GM19239 (cell line): ENCODE data around the gene TP63.

ENCODE experiments used
- DNase-seq: peaks from one replicate; pipeline ENCODE4 v3.0.0; 2011; ENCODE audit warnings: low spot score; ENCODE audit not compliant: insufficient read length
- FAIRE-seq: peaks from 2 replicates; lab custom pipeline; 2011; peaks lifted over from hg19 to GRCh38; lab: Jason Lieb, UNC

The TP63 gene

DNA sequence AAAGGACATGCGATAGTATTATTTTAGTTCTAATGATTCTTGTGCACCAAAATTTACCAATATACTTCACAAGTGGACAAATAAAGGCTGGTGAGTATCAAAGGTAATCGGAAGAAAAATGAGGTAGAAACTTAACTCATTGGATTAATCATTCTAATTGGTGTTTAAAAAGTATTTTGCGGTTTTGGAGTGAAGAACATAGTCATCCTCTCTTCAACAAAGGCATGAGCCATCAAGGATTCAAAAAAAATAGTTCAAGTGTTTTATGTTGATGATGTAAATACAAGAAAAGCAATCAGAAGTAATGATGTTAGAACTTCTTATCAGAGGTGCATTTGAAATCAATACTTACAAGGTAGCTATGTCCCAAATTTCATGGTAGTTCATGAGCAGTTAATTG, 268.0 kb downstream of the TP63 start:
- DNase-seq, result no peak
- FAIRE-seq, result no peak

DNA sequence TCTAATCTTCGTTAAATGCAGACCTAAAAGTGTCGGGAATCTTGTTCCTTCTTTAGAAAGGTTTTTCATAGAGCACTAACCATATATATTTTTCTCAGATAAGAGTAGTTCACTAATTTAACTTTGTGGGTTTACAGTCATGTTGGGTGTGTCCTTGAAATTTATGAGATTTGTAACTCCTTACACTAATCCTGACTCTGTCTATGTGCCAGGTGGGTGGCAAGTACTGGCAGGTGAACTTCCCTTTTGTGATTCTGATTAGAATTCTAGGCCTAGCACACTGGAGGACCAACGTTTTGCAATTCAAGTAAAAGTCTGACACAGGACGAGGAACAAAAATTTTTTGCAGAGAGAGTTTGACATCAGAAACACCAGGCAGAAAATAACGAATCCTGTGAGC, 269.4 kb downstream of the TP63 start:
- DNase-seq, result no peak
- no peak for FAIRE-seq

DNA sequence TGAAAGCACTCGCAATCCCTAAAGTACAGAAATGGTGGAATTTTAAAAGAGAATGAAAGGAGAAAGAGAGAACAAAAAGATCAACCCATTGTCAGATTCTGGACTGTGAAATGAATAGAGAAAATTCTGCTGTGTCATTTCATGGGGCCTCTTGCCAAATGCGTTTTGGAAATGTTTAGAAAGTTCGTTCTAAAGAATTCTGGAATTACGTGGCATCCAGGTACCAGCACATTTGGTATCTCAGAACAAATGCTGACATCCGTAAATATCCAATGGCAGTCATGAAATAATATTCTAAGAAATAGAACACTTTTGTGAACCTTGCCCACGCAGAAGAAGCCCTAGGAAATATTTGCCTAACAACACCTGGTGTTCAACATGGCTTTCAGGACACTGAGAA, 270.3 kb downstream of the TP63 start:
- FAIRE-seq (no peak), DNase-seq (no peak)

- FAIRE-seq (no peak), DNase-seq (no peak)
These were observed 271.3 kb downstream of the TP63 start for GRCh38 chr3:189902230-189903186.

DNA sequence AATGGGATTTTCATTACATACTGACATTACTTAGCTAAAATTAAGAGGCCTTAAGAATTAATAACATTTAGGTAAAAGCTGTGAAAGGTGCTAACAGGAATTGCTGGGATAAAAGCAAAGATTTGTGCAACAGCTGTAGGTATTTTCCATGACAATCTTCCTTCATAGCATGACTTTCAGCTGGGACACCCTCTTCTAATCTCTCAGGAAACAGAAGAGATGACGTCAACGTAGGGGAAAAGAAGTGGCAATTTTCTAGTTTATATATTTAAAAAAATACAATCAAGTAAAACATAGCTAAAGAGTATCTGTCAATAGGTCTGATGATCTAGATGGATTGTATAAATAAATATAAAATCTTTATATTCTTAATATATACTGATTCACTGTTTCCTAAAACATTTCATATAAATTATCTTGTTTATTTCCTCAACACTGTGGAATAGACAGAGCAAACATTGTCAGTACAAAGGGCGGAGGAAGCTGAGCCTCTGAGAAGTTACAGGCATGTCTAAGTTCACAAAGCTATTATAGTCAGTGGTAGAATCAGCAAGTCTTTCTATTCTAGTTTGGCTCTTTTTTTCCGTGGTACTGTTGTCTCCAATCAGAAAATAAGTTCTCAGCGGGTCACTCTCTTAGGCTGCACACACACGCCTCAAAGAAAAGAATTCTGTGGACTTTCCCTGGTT, 272.5 kb downstream of the TP63 start:
- no peak for DNase-seq
- no peak for FAIRE-seq

DNA sequence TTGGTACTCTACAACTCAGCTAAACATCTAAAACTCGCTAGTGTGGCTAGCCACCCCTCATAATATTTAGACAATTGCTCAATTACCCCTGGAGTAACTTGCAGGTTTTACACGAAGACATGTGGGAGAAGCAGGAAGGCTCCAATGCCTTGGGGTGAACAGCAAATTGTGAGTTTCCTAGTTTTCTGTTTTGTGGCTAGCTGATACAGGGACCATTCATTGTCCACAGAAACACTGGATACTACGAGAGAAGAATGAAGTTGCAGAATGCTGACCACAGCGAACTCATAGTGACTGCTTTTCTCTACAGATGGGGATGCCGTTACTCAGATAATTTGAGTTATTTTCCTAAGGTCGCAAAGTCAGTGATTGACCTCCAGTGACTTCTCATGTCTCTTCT, 276.6 kb downstream of the TP63 start:
- no peak for FAIRE-seq

GRCh38 chr3:189908646-189909045, 277.5 kb downstream of the TP63 start:
- DNase-seq (no peak), FAIRE-seq (no peak)

More for the DNA sequence above, 276.6 kb downstream of the TP63 start:
- no peak for DNase-seq

GRCh38 chr3:189909139-189909538, 277.9 kb downstream of the TP63 start:
- FAIRE-seq (no peak), DNase-seq (no peak)

- FAIRE-seq, result no peak
These were observed 278.4 kb downstream of the TP63 start for GRCh38 chr3:189909573-189909972.

DNA sequence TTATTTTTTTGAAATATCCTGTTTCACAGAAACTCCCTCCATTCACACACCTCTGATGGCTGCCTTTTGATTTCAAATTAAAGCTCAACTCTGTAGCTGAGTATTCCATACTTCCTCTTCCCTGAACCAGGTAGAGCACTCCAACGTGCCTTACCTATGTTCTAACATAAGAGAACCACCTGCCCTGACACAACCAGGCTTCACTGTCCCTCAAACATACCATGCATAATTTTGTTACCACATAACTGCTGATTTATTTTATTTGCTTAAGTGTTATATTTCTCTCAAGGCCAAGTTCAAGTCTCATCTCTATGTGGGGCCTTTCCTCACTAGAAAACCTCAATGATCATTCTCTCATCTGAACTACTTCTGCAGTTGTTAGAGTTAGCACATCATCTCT, 279.8 kb downstream of the TP63 start:
- no peak for DNase-seq
- no peak for FAIRE-seq

More at GRCh38 chr3:189909573-189909972, 278.4 kb downstream of the TP63 start:
- DNase-seq, result no peak

- DNase-seq (no peak), FAIRE-seq (no peak)
These were observed 283.6 kb downstream of the TP63 start for GRCh38 chr3:189914799-189915198.

DNA sequence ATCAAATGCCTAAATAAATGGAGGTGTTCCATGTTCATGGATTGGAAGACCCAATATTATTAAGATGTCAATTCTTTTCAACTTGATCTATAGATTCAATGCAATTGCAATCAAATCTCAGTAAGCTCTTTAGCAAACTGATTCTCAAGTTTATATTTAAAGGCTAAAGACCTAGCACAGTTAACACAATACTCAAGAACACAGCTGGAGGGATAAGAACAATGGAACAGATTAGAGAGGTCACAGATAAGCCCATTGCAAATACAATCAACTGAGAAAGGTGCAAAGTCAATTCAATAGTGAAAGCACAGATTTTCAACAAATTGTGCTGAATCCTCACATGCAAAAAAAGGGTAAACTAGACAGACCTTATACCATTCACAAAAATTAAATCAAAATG, 290.6 kb downstream of the TP63 start:
- DNase-seq (no peak), FAIRE-seq (no peak)

GRCh38 chr3:189927975-189928895, 297.0 kb downstream of the TP63 start:
- no peak for FAIRE-seq

DNA sequence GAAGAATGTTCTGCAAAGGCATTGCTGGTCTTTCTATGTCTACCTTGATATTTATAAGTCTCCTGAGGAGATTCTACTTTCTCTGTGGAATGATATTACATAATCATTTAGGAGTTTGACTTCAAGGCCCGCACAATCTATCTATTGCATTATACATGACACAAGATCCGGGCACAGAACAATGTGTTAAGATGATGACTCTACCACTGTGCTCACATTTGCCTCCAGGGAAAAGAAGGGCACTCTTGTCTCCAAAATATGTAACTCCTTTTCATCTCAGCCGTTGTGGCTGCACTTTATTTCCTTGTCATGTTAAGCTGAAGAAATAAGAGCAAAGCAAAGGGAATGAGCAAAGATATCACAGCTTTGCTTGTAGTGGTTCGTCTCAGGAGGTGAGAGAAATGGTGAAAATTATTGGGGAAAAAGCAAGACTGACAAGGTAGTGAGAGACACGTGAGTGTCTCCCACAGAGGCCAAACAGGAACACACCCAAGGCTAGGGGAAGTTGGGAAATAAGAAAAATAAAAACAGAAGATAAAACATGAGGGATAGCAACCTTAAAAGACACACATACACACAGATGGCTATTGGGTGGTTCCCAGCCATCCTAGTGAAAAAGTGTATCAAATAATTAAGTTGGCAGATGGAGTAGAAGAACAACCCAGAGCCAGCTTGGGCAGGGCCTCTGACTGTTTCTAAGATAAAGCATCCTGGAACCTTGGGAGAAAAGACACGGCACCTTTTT, 305.2 kb downstream of the TP63 start:
- FAIRE-seq (no peak), DNase-seq (no peak)

More at GRCh38 chr3:189927975-189928895, 297.0 kb downstream of the TP63 start:
- DNase-seq, result no peak

DNA sequence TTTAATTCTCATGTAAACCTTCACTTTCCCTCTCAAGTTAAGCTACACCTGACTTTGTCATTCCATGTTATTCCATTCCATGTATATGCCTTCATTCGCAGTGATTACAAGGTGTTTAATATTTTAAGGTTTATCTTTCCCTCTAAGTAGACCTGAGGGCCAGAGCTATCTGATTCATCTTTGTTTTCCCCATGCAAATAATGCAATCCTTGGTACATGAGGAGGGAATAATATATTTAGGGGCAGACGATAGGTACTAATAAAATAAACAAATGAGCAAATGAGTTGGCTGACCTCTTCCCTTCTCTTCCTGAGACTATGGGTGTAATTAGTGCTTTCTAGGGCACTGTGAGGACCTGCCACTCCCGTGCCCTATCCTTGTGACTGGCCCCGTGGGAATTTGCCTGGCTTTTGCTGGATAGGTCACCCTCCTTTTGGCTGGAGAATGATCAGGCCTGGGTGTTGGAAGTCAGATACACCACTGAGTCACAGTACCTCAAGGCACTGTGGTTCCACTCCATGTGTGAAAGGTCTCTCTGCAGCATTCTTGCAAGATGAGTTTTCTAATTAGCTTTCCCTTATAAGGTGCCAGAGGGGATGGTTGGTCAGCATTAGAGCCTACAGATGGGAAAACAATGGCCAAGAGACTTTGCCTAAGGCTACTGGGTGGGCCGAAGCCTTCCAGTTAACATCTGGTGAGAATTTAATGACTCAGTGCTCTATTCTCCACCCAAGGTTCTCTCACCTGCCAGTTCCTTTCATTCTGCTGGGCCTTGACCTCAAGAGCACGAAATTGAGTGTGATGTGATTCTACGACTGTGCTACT, 306.3 kb downstream of the TP63 start:
- FAIRE-seq (no peak), DNase-seq (no peak)

DNA sequence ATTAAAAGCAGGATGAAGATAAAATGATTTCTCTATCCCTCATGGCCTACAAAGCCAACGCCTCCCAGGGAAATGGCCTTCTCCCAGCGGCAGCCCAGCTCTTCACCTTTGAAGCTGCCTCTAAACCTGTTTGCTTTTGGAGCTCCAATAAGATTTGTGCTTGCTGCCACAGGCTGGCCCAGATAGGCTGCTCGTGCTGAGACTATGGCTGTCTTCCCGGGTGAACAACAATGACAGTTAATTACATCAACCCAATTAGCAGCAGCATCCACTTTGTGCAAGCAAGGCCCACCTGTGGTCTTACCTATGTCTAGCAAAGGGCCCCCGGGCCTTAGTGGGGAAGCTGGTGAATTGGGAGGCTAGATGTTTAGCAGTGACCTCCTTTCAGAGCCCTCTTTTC, 309.9 kb downstream of the TP63 start:
- DNase-seq (no peak), FAIRE-seq (no peak)

- FAIRE-seq (no peak), DNase-seq (no peak)
These were observed 310.5 kb downstream of the TP63 start for GRCh38 chr3:189941679-189942078.

DNA sequence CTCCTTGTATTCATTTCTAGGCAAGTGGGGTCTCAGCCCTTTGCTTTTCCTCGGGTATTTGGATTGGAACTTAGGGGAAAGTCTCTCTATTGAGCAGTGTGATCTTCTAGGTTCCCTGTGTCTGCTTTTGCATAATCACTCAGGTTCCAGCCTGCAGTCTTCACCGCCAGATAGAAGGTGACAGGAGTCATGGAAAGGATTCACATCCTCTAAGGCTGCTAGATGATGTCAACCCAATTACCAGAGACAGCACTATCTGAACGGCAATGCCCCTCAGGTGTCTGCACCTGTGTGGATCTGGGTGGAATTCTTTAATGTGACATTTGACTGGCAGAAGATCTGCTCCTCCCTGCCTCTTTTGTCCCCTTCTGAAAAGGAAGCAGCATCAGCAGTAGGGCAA, 311.8 kb downstream of the TP63 start:
- FAIRE-seq (no peak), DNase-seq (no peak)
